ENCODE data around the gene RAG1. TPM values are rescaled to one million over a fixed set of nuclear protein-coding genes. Genes with fewer than 3 reads are reported as not detected.

The RAG1 gene
- total and polyA plus RNA-seq, 8 donors, result 0.50 to 2.0 (median 1.6) TPM

DNA sequence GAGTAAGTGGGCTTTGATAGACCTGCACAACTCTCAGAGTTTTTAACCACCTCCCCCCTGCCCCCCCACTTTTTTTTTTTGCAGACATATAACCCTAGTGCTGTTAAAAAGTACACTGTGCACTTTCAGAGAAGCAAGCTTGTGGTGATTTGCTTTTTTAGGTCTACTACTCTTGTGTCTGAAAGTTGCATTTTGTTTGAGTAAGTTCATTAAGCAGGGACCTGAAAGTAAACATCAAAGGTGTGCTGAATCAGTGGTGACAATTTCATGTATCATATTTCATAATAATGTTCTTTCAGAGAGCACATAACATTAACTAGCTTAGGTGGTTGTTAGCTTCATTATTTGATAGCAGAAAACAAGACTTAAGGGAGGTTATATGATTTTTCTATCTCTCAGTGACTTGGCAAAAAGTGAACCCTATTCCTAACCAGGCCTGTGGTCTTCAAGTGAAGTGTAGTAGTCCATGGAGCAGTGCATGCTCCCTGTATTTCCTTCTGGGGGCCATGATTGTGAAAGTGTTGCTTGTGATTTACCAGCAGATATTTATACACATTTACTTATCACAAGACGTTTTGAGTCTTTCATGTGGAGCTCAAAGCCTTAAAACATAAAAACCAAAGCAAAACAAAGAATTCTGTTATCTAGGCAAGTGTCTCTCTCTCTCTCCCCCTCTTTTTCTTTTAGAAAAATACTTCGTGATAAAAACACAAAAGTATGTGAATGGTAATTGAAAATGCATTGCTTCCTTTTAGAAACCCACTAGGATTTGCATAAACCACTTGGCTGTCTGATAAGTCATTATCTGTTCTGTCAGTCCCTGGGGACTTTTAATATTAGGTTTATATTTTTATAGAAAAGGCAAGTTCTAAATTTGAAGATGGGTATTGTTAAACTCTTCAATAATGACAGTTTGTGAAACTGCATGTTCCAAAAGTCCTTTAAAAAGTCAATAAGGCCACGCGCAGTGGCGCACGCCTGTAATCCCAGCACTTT is 37.7 kb downstream of the RAG1 start:
- Histone ChIP-seq H3K4me3 (no peak overlapping the region), H3K9me3 (no peaks in the 10 kb centered on the region), H3K27me3 (no peaks in the 10 kb centered on the region), H3K4me1 (peaks cover 0 to 5% of the 10 kb centered on the region in 2 donors), H3K27ac (no peak overlapping the region), H3K36me3 (no peaks in the 10 kb centered on the region)
- DNase-seq (no peak), ATAC-seq (no peak)
- intact Hi-C loops (cut with DNase I), result no loop called here
- TF ChIP-seq, protein P1, sequence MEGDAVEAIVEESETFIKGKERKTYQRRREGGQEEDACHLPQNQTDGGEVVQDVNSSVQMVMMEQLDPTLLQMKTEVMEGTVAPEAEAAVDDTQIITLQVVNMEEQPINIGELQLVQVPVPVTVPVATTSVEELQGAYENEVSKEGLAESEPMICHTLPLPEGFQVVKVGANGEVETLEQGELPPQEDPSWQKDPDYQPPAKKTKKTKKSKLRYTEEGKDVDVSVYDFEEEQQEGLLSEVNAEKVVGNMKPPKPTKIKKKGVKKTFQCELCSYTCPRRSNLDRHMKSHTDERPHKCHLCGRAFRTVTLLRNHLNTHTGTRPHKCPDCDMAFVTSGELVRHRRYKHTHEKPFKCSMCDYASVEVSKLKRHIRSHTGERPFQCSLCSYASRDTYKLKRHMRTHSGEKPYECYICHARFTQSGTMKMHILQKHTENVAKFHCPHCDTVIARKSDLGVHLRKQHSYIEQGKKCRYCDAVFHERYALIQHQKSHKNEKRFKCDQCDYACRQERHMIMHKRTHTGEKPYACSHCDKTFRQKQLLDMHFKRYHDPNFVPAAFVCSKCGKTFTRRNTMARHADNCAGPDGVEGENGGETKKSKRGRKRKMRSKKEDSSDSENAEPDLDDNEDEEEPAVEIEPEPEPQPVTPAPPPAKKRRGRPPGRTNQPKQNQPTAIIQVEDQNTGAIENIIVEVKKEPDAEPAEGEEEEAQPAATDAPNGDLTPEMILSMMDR (IDR thresholded peaks at IDR 0.05), result no peak

DNA sequence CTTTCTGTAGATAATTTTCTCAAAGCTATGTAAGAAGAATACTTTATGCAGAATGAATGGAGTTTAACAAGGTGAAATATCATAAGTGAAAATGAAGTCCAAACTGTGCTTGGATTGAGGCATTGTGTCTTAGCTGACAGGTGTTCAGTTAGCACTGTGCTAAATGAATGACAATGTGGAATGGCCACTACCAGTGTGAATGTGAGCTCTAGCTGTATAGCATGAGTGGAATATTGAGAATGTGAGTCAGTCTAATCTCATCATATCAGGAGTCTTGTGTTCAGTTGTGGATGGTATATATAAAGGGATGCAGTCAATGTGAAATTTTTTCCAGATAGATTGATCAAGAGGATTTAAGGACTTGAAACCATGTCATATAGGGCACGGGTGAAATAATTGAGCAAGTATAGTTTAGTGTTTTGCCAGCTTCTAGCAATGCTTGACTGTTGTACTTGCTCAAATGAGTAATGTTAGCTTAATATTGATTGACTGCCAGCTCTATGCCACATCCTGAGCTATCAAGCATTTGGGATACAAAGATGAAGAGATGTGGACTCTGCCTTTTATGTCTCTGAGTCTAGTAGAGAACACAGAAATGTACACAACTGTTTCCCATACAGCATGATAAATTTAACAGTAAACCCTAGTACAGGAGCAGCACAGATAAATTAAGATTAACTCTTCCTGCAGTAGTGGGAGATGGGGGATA is 40.8 kb downstream of the RAG1 start:
- Histone ChIP-seq H3K27me3 (no peaks in the 10 kb centered on the region), H3K9me3 (no peaks in the 10 kb centered on the region), H3K4me1 (no peaks in the 10 kb centered on the region), H3K36me3 (no peaks in the 10 kb centered on the region), H3K27ac (no peak overlapping the region), H3K4me3 (no peak overlapping the region)
- ATAC-seq, result no peak
- TF ChIP-seq, protein P1 (IDR thresholded peaks at IDR 0.05), result no peak
- intact Hi-C loops (cut with DNase I), result no loop called here
- DNase-seq, result no peak

DNA sequence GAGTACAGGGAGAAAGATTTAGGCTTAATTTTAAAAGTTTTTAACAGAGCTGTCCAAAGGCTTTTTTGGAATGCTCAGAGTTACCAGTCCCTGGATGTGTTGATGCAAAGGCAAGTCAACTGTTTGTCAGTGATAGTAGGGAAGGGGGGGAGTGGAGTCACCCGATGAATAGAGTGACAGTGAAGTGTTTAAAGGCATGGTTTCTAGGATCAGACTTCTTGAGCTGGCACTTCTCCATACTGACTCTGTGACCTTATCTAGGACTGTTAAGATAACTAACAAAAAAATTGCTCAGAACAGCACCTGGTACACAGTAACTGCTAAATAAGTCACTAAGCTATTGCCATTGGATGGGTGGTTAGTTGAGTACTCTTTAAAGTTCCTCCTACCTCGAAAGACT is 41.6 kb downstream of the RAG1 start:
- Histone ChIP-seq H3K36me3 (no peaks in the 10 kb centered on the region), H3K4me3 (no peak overlapping the region), H3K27me3 (no peaks in the 10 kb centered on the region), H3K4me1 (no peaks in the 10 kb centered on the region), H3K27ac (no peak overlapping the region), H3K9me3 (no peaks in the 10 kb centered on the region)
- intact Hi-C loops (cut with DNase I), result no loop called here
- TF ChIP-seq, protein P1 (IDR thresholded peaks at IDR 0.05), result no peak
- DNase-seq (no peak), ATAC-seq (no peak)

DNA sequence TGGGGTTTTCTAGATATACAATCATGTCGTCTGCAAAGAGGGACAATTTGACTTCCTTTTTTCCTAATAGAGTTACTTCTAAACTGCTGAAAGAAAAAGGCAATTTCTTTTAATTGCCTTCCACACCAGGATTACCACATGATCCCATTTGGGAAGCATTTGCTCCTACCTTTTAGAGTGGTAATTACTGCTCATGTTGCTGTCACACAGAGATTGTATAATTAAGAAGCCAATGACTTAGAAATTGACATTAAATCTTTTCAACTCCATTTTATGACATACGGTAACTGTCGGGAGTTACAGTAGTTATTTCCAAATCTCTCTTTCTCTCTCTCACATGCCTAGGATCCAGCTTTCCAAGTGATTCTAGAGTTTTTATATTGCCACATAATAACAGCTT is 48.0 kb downstream of the RAG1 start:
- DNase-seq (no peak), ATAC-seq (no peak)
- intact Hi-C loops (cut with DNase I), result no loop called here
- no peaks in the 10 kb centered on the region for H3K36me3 ChIP-seq
- TF ChIP-seq, protein P1 (IDR thresholded peaks at IDR 0.05), result no peak
- no peaks in the 10 kb centered on the region for H3K27me3 ChIP-seq
- no peaks in the 10 kb centered on the region for H3K4me1 ChIP-seq
- no peak overlapping the region for H3K4me3 ChIP-seq
- no peak overlapping the region for H3K27ac ChIP-seq
- H3K9me3 ChIP-seq, result no peaks in the 10 kb centered on the region
